Activated B cell treated with CpG ODN at 0.5 μM for 24 hours (primary cell): ENCODE data around the gene SMAD9. TPM values are rescaled to one million over a fixed set of nuclear protein-coding genes. Genes with fewer than 3 reads are reported as not detected.

ENCODE experiments used
- ATAC-seq: fragments of 200-7000 bp; cut with Tn5 transposase; one replicate; pipeline ENCODE4 v1.10.0; 2021; ENCODE audit warnings: low read depth, mild to moderate bottlenecking, moderate library complexity
- CTCF ChIA-PET: fragments of 350-600 bp; sonication (Branson Sonifier 250); formaldehyde crosslinking; loops from one replicate; lab custom pipeline; 2021; ENCODE audit warnings: antibody characterized with exemption; lab: Charles Lee
- POLR2A ChIA-PET: fragments of 350-600 bp; sonication (Branson Sonifier 250); formaldehyde crosslinking; loops from one replicate; lab custom pipeline; 2021; ENCODE audit warnings: antibody characterized with exemption; lab: Charles Lee
- DNase-seq: peaks from one replicate; pipeline ENCODE4 v3.0.0; 2022
- H3K27ac Mint-ChIP-seq: one replicate; pipeline ENCODE4 v1.8.0; 2020; ENCODE audit warnings: mixed read lengths
- H3K27me3 Mint-ChIP-seq: one replicate; pipeline ENCODE4 v1.8.0; 2021; ENCODE audit warnings: mixed read lengths
- H3K36me3 Mint-ChIP-seq: one replicate; pipeline ENCODE4 v1.8.0; 2021; ENCODE audit warnings: low read depth, mixed read lengths
- H3K4me1 Mint-ChIP-seq: one replicate; pipeline ENCODE4 v1.8.0; 2021; ENCODE audit warnings: mixed read lengths
- H3K4me3 Mint-ChIP-seq: one replicate; pipeline ENCODE4 v1.8.0; 2020; ENCODE audit warnings: mild to moderate bottlenecking, mixed read lengths
- H3K9me3 Mint-ChIP-seq: one replicate; pipeline ENCODE4 v1.8.0; 2020; ENCODE audit warnings: mixed read lengths
- intact Hi-C: fragments of 100-400 bp; cut with micrococcal nuclease; formaldehyde crosslinking; loops from one replicate; pipeline ENCODE4 v1.15.1; 2024
- total RNA-seq: library from RNA; stranded (reverse); gene quantifications from 2 replicates; pipeline ENCODE4 v1.2.3, GENCODE V29; 2022
- TF ChIP-seq, protein P1 (sequence below): fragments of 200-600 bp; IDR thresholded peaks from one replicate; pipeline ENCODE4 v1.8.0; 2022; ENCODE audit warnings: antibody characterized with exemption, mild to moderate bottlenecking

SMAD9 gene
- total RNA-seq, 1 donor from 2014 or later = not detected

- Mint-ChIP-seq H3K9me3 (no peaks in the 10 kb centered on the region), H3K36me3 (no peaks in the 10 kb centered on the region), H3K4me1 (no peaks in the 10 kb centered on the region), H3K27me3 (peaks cover 13% of the 10 kb centered on the region), H3K27ac (no peak overlapping the region), H3K4me3 (no peak overlapping the region)
- POLR2A ChIA-PET = no interaction called here
- CTCF ChIA-PET = interaction anchor here (0.7 kb wide), 1 partner anchor 110 kb away, joined by 3 read pairs; no protein-coding TSS in a partner anchor
- intact Hi-C loops = no loop called here
- TF ChIP-seq, protein P1, sequence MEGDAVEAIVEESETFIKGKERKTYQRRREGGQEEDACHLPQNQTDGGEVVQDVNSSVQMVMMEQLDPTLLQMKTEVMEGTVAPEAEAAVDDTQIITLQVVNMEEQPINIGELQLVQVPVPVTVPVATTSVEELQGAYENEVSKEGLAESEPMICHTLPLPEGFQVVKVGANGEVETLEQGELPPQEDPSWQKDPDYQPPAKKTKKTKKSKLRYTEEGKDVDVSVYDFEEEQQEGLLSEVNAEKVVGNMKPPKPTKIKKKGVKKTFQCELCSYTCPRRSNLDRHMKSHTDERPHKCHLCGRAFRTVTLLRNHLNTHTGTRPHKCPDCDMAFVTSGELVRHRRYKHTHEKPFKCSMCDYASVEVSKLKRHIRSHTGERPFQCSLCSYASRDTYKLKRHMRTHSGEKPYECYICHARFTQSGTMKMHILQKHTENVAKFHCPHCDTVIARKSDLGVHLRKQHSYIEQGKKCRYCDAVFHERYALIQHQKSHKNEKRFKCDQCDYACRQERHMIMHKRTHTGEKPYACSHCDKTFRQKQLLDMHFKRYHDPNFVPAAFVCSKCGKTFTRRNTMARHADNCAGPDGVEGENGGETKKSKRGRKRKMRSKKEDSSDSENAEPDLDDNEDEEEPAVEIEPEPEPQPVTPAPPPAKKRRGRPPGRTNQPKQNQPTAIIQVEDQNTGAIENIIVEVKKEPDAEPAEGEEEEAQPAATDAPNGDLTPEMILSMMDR = no peak
- DNase-seq (no peak), ATAC-seq (no peak)
Observed at GRCh38 chr13:36872621-36873020, 47.4 kb downstream of the SMAD9 start.

GRCh38 chr13:36870050-36870692, 49.9 kb downstream of the SMAD9 start:
- H3K27me3 Mint-ChIP-seq = peaks cover 23% of the 10 kb centered on the region
- POLR2A ChIA-PET = interaction anchor here (0.7 kb wide), 1 partner anchor 195 kb away, joined by 3 read pairs; no protein-coding TSS in a partner anchor
- no peak overlapping the region for H3K4me3 Mint-ChIP-seq
- no peaks in the 10 kb centered on the region for H3K36me3 Mint-ChIP-seq
- TF ChIP-seq, protein P1 = no peak
- CTCF ChIA-PET = no interaction called here
- no peak for ATAC-seq
- intact Hi-C loops = no loop called here
- no peaks in the 10 kb centered on the region for H3K4me1 Mint-ChIP-seq
- no peaks in the 10 kb centered on the region for H3K9me3 Mint-ChIP-seq
- DNase-seq = no peak
- H3K27ac Mint-ChIP-seq = no peak overlapping the region

DNA sequence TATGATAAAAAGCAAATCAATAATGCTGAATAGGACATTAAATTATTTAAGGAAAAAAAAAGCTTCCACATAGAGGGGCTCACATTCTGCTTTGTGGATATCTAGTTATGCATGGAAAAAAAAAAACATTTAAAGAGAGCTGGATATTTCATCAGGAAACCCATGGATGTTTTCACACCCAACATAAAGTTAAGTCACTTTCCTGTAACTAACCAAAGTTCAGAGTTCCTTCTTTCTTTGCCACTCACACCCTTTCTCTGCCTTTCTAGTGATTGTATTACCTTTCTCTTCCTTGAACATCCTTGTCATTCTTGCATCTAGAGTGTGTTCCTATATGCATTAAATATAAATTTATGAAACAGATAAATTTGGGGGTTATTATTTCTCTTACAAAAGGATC, 53.8 kb downstream of the SMAD9 start:
- TF ChIP-seq, protein P1 = no peak
- H3K27ac Mint-ChIP-seq = no peak overlapping the region
- DNase-seq = no peak
- CTCF ChIA-PET = no interaction called here
- intact Hi-C loops = no loop called here
- no peaks in the 10 kb centered on the region for H3K4me1 Mint-ChIP-seq
- no peak overlapping the region for H3K4me3 Mint-ChIP-seq
- POLR2A ChIA-PET = no interaction called here
- no peak for ATAC-seq
- H3K36me3 Mint-ChIP-seq = no peaks in the 10 kb centered on the region
- peaks cover 31% of the 10 kb centered on the region for H3K27me3 Mint-ChIP-seq
- no peaks in the 10 kb centered on the region for H3K9me3 Mint-ChIP-seq

DNA sequence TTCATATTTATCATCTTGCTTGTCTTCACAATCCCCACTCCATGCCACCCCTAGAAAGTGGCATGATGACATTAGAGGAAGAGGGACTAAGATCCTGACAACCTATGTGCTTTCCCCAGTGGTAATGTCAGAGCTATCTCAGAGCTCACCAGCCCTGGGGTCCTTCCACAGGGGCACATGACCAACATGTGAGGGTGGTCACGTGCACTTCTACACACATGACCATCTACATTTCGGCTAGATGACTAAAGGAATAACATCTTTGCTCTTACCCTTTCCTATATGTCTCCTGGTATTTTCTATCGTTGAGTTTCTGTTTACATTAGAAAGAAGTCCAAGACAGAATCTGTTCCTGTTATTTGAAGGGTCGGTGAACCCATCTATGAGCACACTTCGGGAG, 54.8 kb downstream of the SMAD9 start:
- DNase-seq = no peak
- no peaks in the 10 kb centered on the region for H3K4me1 Mint-ChIP-seq
- H3K9me3 Mint-ChIP-seq = no peaks in the 10 kb centered on the region
- H3K4me3 Mint-ChIP-seq = no peak overlapping the region
- POLR2A ChIA-PET = no interaction called here
- ATAC-seq = no peak
- H3K27ac Mint-ChIP-seq = no peak overlapping the region
- intact Hi-C loops = no loop called here
- CTCF ChIA-PET = no interaction called here
- no peaks in the 10 kb centered on the region for H3K36me3 Mint-ChIP-seq
- H3K27me3 Mint-ChIP-seq = peaks cover 30% of the 10 kb centered on the region
- TF ChIP-seq, protein P1 = no peak

GRCh38 chr13:36862722-36863121, 57.3 kb downstream of the SMAD9 start:
- H3K9me3 Mint-ChIP-seq = no peaks in the 10 kb centered on the region
- TF ChIP-seq, protein P1 = no peak
- intact Hi-C loops = no loop called here
- ATAC-seq = no peak
- ChIA-PET CTCF (no interaction called here), POLR2A (no interaction called here)
- H3K27ac Mint-ChIP-seq = no peak overlapping the region
- no peak overlapping the region for H3K4me3 Mint-ChIP-seq
- DNase-seq = no peak
- H3K36me3 Mint-ChIP-seq = no peaks in the 10 kb centered on the region
- H3K27me3 Mint-ChIP-seq = peaks cover 28% of the 10 kb centered on the region
- no peaks in the 10 kb centered on the region for H3K4me1 Mint-ChIP-seq
